ENCODE data around the gene LIPJ.

GRCh38 chr10:88651101-88651551 lies 64.6 kb downstream of the LIPJ start:
- no peak for TF ChIP-seq POLR2A (IDR thresholded peaks at IDR 0.05; ENCODE audit: low read length)
- TF ChIP-seq GATA1 (IDR thresholded peaks at IDR 0.05; ENCODE audit: low read depth, low read length) = no peak

All from erythroblast (primary cell).